ENCODE measurements around the gene LRMDA. TPM values are rescaled to one million over a fixed set of nuclear protein-coding genes. Genes with fewer than 3 reads are reported as not detected.
A peak's percentile ranks its signal among the peaks of the same experiment; 100 is the strongest.

The LRMDA gene
- total and polyA plus RNA-seq, 10 of the 15 experiments (the other 5 are each of a cell fraction or from before 2014, with no cell fraction given): 0.07 to 0.54 (median 0.29) TPM; not detected in 4

DNA sequence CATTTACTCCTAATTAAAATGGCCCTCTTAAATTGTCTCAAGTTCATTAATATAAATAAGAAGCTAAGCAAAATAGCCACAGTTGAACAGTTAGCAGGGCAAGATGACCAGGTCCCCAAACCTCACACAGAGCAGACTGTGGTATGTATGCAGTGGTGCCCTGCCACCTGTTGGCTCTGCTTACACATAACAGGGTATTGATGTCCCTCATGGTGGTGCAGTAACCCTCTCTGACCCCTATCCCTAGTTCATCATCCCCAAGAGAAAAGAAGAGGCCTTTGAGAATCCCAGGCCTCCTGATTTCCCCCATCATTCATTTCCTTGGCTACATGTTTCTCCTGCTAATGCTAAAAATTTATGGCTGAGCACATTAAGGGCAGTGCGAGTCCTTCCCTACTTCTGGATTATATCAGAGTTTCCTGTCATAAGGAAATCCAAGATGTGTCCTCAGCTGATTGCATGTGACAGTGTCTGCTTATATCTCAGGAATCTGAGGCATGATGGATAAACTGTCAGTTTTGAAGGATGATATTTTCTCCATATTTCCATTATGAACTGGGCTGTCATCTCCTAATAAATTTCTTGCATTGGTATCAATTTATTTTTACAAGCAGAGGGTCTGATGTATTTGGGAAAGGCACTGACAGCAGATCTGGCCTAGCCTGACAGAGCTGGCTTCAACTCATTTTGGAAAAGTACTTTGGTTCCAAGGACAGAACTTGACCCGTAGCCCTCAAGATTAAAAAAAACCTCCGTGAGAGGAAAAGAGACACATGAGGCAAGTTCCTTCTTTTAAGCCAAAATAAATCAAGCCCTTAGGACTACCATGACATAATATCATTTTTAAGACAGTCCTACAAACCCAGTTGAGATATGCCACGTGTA is 880.6 kb downstream of the LRMDA start:
- no peak overlapping the region for H3K27ac ChIP-seq (ENCODE audit: control insufficient read depth, insufficient read depth)
- intact Hi-C loops (cut with micrococcal nuclease; ENCODE audit: unreplicated experiment) (no loop called here), in situ Hi-C loops (cut with MboI) (no loop called here)
- no peaks in the 10 kb centered on the region for H3K9me3 ChIP-seq (replicated peaks; ENCODE audit: control insufficient read depth, insufficient read depth, low read length)
- DNase-seq (ENCODE audit: low read depth, low spot score): no peak
- WGBS (ENCODE audit: insufficient coverage, insufficient replicate concordance, low lambda C conversion rate, missing lambda C conversion rate): 12% methylated on average over 4 of the region's 4 CpGs
- no peaks in the 10 kb centered on the region for H3K4me1 ChIP-seq (ENCODE audit: control insufficient read depth, insufficient read depth, low read length)
- peak; percentile 35 for FAIRE-seq
- no peak overlapping the region for H2AFZ ChIP-seq (ENCODE audit: control insufficient read depth, low read depth, low read length)
- CTCF ChIA-PET: interaction anchor here (0.7 to 1.3 kb wide), 8 partner anchors 9 to 1075 kb away, joined by 3 to 4 read pairs (median 3); no protein-coding TSS in a partner anchor
- POLR2A ChIA-PET: no interaction called here
- no peaks in the 10 kb centered on the region for H3K27me3 ChIP-seq (replicated peaks in 1 of 2; ENCODE audit: control insufficient read depth in 2 of 2, insufficient read depth in 2 of 2, low read length in 1 of 2)
- RAD21 ChIA-PET (ENCODE audit: unreplicated experiment): interaction anchor here (1.0 to 1.4 kb wide), 2 partner anchors 8 to 235 kb away, joined by 3 to 6 read pairs; no protein-coding TSS in a partner anchor
- no peaks in the 10 kb centered on the region for H4K20me1 ChIP-seq (ENCODE audit: control insufficient read depth, insufficient read depth)
- H3K4me2 ChIP-seq (ENCODE audit: control insufficient read depth, insufficient read depth): no peak overlapping the region
- no peak overlapping the region for H3K4me3 ChIP-seq
- no TSS peak for BruUV-seq (replicated peaks)
- SMC1A ChIA-PET (ENCODE audit: uncharacterized antibody, unreplicated experiment): interaction anchor here (0.8 to 1.2 kb wide), 2 partner anchors 690 to 910 kb away, joined by 3 to 4 read pairs; partner anchors contain the start of gene ZNF503
- H3K79me2 ChIP-seq (ENCODE audit: control insufficient read depth, insufficient read depth, low read length): no peaks in the 10 kb centered on the region
- H3K9ac ChIP-seq (ENCODE audit: control insufficient read depth, insufficient read depth, low read length): no peak overlapping the region
- TF ChIP-seq, protein P1, sequence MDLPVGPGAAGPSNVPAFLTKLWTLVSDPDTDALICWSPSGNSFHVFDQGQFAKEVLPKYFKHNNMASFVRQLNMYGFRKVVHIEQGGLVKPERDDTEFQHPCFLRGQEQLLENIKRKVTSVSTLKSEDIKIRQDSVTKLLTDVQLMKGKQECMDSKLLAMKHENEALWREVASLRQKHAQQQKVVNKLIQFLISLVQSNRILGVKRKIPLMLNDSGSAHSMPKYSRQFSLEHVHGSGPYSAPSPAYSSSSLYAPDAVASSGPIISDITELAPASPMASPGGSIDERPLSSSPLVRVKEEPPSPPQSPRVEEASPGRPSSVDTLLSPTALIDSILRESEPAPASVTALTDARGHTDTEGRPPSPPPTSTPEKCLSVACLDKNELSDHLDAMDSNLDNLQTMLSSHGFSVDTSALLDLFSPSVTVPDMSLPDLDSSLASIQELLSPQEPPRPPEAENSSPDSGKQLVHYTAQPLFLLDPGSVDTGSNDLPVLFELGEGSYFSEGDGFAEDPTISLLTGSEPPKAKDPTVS (IDR thresholded peaks at IDR 0.05; ENCODE audit: low read depth, low read length): no peak
- TF ChIP-seq NR2F1 (conservative IDR thresholded peaks at IDR 0.05): no peak
- TF ChIP-seq, protein P2, sequence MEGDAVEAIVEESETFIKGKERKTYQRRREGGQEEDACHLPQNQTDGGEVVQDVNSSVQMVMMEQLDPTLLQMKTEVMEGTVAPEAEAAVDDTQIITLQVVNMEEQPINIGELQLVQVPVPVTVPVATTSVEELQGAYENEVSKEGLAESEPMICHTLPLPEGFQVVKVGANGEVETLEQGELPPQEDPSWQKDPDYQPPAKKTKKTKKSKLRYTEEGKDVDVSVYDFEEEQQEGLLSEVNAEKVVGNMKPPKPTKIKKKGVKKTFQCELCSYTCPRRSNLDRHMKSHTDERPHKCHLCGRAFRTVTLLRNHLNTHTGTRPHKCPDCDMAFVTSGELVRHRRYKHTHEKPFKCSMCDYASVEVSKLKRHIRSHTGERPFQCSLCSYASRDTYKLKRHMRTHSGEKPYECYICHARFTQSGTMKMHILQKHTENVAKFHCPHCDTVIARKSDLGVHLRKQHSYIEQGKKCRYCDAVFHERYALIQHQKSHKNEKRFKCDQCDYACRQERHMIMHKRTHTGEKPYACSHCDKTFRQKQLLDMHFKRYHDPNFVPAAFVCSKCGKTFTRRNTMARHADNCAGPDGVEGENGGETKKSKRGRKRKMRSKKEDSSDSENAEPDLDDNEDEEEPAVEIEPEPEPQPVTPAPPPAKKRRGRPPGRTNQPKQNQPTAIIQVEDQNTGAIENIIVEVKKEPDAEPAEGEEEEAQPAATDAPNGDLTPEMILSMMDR (IDR thresholded peaks at IDR 0.05 in 2 of 3, conservative IDR thresholded peaks at IDR 0.05 in 1 of 3; ENCODE audit: control insufficient read depth in 2 of 3, extremely low read depth in 1 of 3, insufficient read depth in 1 of 3, low read depth in 3 of 3, low read length in 3 of 3): peak; percentile 26 to 46 (median 45); a peak in 4 of 6 replicates
- peak; percentile 23; the same call in 1 of the 2 replicates for TF ChIP-seq RAD21 (IDR thresholded peaks at IDR 0.05; ENCODE audit: insufficient read depth, low read depth, low read length)
- no peaks in the 10 kb centered on the region for H3K36me3 ChIP-seq (ENCODE audit: control insufficient read depth in 2 of 2, insufficient read depth in 2 of 2, low read length in 1 of 2)
- ATAC-seq: peak; percentile 98

Measured in GM12878 (cell line).